ENCODE data around the gene CERK.

The CERK gene

GRCh38 chr22:46753761-46754109 is 15.7 kb upstream of the CERK start:
- TF ChIP-seq CTCF (IDR thresholded peaks at IDR 0.05; ENCODE audit: insufficient read depth, low read depth, low read length, missing control alignments): no peak
- DNase-seq (ENCODE audit: low read depth): no peak
- no peak overlapping the region for H3K4me3 ChIP-seq (ENCODE audit: low read depth, low read length)

GRCh38 chr22:46753360-46753759 is 15.3 kb upstream of the CERK start:
- no peak overlapping the region for H3K4me3 ChIP-seq (ENCODE audit: low read depth, low read length)
- TF ChIP-seq CTCF (IDR thresholded peaks at IDR 0.05; ENCODE audit: insufficient read depth, low read depth, low read length, missing control alignments): no peak
- no peak for DNase-seq (ENCODE audit: low read depth)

- no peak for DNase-seq (ENCODE audit: low read depth)
- no peak overlapping the region for H3K4me3 ChIP-seq (ENCODE audit: low read depth, low read length)
- TF ChIP-seq CTCF (IDR thresholded peaks at IDR 0.05; ENCODE audit: insufficient read depth, low read depth, low read length, missing control alignments): no peak
These were observed 14.9 kb upstream of the CERK start for GRCh38 chr22:46752988-46753310.

GRCh38 chr22:46752286-46752987 is 14.4 kb upstream of the CERK start:
- TF ChIP-seq CTCF (IDR thresholded peaks at IDR 0.05; ENCODE audit: insufficient read depth, low read depth, low read length, missing control alignments): no peak
- H3K4me3 ChIP-seq (ENCODE audit: low read depth, low read length): no peak overlapping the region
- no peak for DNase-seq (ENCODE audit: low read depth)

GRCh38 chr22:46750863-46751443 is 12.9 kb upstream of the CERK start:
- DNase-seq (ENCODE audit: low read depth): no peak
- no peak overlapping the region for H3K4me3 ChIP-seq (ENCODE audit: low read depth, low read length)
- no peak for TF ChIP-seq CTCF (IDR thresholded peaks at IDR 0.05; ENCODE audit: insufficient read depth, low read depth, low read length, missing control alignments)

- no peak overlapping the region for H3K4me3 ChIP-seq (ENCODE audit: low read depth, low read length)
- TF ChIP-seq CTCF (IDR thresholded peaks at IDR 0.05; ENCODE audit: insufficient read depth, low read depth, low read length, missing control alignments): no peak
- no peak for DNase-seq (ENCODE audit: low read depth)
These were observed 12.4 kb upstream of the CERK start for GRCh38 chr22:46750530-46750800.
